GM12801 (cell line): ENCODE measurements around the gene FAM20B.

ENCODE experiments used
- CTCF ChIP-seq: IDR thresholded peaks from one replicate; pipeline ENCODE4 v1.5.1; 2011; ENCODE audit warnings: control low read depth; ENCODE audit not compliant: insufficient read length; ENCODE audit errors: extremely low read depth

Gene FAM20B

GRCh38 chr1:179047636-179047997 is 21.9 kb downstream of the FAM20B start:
- TF ChIP-seq CTCF, result no peak

GRCh38 chr1:179048339-179049124 is 22.8 kb downstream of the FAM20B start:
- no peak for TF ChIP-seq CTCF

- TF ChIP-seq CTCF, result no peak
Measured at GRCh38 chr1:179052776-179053175, 27.1 kb downstream of the FAM20B start.

GRCh38 chr1:179053486-179053885 is 27.8 kb downstream of the FAM20B start:
- TF ChIP-seq CTCF, result no peak

GRCh38 chr1:179055937-179056336 is 30.2 kb downstream of the FAM20B start:
- no peak for TF ChIP-seq CTCF

GRCh38 chr1:179058487-179059483 is 33.1 kb downstream of the FAM20B start:
- no peak for TF ChIP-seq CTCF
